Hypothalamus (tissue), 51 donors: Measurements from ENCODE around the gene ACTL10.

Experiments used
- DNase-seq, 51 donors: peaks; one replicate each; lab custom pipeline; 2025; lab: John Stamatoyannopoulos, UW

The ACTL10 gene

DNA sequence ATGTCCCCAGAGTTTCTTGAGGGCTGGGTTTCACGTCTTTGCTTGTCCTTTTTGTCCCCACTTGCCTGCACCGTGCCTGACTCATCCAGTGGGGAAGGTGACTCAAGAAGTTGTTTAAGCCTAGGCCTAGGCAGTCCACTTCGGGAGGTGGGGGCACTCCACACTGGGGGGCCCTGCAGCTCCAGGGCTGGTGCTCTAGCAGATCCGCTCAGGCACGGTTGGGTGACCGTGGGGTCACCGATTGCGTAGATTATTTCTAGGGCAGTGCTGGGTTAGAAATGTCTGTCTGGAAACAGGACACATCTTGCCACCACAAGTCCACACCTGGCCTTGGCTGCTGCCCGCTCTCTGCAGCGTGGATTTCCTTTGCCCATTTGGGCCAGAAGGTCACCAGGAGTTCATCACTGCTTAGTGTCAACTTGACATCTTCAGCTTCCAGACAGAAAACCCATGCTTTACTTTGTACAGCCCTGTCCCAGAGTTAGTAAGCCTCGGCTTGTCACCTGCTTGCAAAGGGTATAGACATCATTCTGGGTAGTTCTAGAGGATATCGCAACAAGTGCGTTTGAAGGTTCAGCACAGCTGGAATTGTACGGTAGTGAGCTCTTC lies 18.2 kb upstream of the ACTL10 start:
- DNase-seq, result peak in 1 of 51 donors; percentile 22

DNA sequence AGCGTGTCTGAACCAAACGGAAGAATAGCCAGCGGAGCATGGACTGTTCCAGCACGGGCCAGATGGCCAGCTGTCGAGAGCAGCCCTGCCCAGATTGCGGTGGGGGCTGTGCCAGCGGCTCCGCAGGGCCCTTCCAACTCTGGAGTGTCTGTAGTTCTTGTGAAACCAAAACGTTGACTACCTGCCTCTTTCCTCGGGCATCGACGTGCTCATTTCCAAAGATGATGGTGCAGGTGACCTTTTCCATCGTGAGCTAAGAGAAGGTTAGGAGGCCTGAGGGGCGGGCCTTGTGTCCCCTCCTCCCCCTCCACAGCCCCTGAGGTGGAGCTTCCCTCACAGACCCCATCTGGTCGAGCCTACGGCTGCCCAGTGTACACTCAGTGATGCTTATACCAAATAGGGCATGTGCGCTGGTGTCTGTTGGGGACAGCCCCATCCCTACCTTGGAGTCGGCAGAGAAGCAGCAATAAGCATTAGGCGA lies 17.5 kb upstream of the ACTL10 start:
- peak in 29 of 51 donors; percentile 12 to 68 (median 34) for DNase-seq

- no peak for DNase-seq
These were observed 16.5 kb upstream of the ACTL10 start for GRCh38 chr20:33650111-33650752.

DNA sequence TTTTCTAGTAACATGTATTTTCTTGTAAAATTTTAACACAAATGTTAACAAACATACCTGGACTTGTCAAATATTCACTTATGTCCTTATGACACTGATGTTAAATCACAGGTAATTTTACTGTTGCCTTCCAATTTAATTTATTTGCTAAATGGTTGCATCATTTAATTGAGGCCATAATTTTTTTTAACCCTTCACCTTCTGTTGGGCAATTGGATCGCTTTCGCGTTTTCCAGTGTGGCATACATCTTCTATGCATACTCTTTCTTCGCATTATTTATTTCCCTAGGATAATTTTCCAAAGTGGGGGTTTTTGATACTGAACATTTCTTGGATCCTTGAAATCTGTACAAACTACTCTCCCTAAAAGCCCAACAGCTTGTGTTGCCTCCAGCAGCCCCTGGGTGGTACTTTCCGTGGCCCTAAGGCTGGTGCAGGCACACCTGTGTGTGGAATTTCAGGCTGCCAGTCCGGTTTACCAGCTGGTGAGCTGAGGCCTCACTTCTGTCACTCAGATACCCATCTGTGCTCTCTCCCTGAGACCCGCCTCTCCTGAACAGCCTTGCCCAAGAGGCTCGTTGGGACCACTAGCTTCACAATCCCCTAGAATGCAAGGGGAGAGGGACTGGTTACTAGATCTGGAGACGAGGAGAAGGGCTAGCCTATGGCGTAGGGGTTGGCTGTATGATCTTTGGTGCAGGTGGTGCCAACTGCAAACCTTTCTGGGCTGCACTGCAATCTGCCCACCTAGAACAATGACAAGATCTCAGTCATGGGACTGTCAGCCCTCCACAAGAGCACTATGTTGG lies 15.8 kb upstream of the ACTL10 start:
- DNase-seq, result no peak

- DNase-seq, result no peak
These were observed 15.1 kb upstream of the ACTL10 start for GRCh38 chr20:33651562-33652048.

GRCh38 chr20:33653218-33653899 lies 13.4 kb upstream of the ACTL10 start:
- peak in 42 of 51 donors; percentile 8 to 77 (median 43) for DNase-seq

GRCh38 chr20:33653900-33654596 lies 12.7 kb upstream of the ACTL10 start:
- no peak for DNase-seq

DNA sequence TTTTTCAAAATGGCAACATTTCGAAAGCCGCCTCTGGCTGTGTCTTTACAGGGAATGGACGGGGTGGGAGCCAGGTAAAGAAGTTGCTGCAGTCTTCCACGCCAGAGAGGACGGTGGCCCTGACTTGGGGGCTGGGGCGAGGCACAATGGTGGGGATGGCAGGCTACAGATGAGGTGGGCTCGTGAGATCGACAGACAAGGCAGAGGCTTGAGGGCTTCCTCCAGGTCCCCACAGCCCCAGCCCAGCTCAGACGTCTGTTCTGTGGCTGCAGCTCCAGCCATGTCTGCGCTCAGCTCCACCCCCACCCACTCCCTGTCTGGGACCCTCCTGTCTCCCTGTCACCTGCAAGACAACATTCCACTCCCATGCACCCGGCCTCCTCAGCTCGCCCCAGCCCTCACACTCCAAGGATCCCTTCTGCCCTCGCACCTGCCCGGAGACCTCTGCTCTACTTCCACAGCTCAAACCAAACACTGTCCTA lies 12.0 kb upstream of the ACTL10 start:
- DNase-seq, result no peak

DNA sequence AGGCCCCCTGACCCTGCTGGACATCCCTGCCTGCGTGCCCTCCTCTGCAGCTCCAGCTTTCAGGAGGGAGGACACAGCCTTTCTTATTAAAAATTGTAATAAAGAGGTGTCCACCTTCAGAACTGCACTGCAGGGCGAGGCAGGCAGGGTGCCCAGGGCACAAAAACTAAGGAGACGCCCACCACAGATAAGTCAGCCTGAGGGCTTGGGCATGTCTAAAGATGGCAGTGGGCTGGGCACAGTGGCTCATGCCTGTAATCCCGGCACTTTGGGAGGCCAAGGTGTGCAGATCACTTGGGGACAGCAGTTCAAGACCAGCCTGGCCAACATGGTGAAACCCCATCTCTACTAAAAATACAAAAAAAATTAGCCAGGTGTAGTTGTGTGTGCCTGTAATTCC lies 11.6 kb upstream of the ACTL10 start:
- no peak for DNase-seq

DNA sequence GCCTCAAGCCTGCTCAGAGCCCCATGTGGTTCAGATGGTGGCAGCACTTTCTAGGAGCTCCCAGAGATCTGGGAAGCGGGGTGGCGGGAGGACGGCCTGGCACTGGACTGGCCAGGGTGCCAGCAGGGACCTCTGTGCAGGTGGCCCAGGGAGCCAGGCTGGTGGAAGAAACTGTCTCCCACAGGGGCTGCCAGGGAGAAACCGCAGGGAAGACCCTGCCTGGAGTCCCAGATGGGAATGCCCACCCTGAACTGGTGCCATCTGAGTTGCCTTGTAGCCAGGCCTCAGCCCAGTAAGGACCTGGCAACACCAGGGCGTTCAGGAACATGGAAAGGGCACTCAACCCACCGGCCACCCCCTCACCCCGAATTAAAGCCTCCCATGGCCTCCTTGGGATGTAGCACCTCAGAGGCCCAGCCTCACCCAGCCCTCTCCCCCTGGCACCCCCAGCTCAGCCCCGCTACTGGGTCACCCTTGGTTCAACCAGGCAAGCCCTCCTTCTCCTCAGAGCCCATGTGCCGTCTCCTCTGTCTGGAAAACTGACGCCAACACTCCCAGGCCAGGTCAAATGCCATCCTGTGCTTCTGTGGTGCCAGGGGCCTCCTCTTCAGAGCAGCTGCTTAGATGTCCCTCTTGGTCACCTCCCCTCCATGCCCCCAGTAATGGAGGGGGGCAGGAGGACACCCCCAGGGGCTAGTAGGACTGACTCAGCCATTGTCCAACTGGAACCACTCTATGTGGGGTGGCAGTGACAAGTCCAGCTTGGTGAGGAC lies 10.5 kb upstream of the ACTL10 start:
- DNase-seq, result no peak

DNA sequence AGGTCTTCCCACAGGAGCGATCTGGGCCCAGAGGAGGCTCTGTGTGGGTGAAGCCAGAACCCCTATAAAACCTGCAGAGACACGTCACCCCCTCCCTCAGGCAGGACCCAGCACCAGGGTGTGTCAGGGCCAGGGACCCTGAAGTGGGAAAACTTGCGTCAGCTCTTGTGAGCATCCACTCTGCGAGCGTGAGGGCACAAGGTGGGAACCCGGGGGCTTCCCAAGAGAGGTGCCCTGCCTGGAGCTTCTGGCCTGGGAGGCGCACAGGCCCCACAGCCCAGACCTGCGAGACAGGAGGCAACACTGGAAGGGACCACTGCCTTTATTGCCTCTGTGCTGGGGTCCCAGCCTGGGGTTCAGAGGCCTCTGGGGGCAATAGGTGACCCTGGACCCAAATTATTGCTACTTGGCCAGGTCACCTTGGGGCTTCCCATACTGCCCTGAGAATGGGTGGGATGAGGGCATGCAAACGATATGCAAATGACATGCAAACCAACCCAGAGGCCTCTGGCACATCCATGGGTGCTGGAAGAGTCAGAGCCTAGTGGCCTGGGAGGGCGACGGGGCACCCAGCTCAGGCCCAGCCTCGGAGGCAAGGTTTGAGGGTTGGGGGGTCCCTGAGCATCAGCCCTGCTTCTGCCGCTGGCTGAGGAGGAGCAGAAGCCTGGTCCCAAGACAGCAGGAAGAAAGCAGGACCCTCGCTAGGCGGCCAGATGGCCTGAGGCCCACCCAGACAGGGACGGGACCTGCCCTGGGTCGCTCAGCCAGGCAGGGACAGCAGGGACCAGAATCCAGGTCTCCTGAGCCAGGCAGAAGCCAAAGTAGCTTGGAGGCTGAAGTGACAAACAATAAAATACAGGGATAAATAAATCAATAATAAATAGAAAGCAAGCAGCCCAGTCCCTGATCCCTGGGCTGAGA lies 9.7 kb upstream of the ACTL10 start:
- DNase-seq, result no peak

DNA sequence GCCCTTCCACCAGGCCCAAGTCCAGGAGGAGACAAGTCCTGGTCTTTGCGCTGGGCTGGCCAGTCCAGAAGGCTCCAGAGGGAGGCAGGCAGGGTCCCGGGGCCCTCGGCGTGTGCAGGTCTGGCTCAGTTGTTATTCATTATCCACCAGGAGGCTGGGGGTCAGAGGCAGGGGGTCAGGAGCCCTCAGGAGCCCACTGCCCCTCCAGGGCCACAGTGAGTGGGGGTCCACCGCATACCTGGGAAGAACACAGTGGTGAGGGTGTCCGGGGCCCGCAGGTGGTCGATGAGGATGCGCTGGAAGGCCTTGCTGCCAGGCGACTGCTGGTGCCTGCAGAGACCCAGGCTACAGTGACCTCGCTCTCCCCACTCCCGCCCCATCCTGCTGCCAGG lies 9.0 kb upstream of the ACTL10 start:
- DNase-seq, result no peak

DNA sequence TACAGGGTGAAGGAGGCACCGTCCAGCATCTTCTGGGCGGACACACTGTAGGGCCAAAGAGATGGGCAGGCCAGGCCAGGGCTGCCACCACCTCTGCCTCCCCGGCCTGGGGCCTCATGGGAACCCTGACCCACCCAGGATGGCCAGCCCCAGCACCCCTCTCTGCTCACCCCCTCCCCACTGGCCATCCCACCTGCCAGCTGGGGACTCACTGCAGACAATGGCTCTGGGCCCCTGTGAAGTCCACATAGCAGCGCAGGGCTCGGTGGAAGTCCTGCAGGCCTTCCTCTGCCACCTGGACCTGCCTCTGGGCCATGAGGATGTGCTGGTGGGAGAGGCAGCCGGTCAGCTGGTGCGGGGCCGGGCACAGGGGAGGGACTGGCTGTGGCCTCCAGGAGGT lies 8.2 kb upstream of the ACTL10 start:
- DNase-seq, result no peak

- DNase-seq, result no peak
These were observed 7.8 kb upstream of the ACTL10 start for GRCh38 chr20:33658929-33659328.

- no peak for DNase-seq
These were observed 7.3 kb upstream of the ACTL10 start for GRCh38 chr20:33659341-33660034.

GRCh38 chr20:33660035-33660684 lies 6.6 kb upstream of the ACTL10 start:
- no peak for DNase-seq

DNA sequence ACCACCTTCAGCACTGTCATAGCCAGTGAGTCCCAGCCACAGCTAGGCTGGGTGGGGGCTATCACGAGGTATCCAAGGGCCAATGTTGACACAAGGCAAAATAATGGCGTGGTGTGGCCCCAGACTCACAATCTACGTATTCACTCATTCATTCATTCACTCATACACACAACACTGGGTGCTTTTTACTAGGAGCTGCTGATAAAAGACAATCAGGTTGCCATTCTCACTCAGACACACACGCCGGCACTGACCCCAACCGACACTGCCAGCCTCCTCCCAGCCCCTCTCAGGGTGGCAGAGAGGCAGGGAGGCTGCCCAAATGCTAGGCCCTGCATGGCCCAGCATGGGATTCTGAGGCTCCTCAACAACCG lies 6.1 kb upstream of the ACTL10 start:
- DNase-seq, result no peak
